ENCODE results near the gene DMRT1.

DMRT1 gene

GRCh38 chr9:1005043-1005667, 163.7 kb downstream of the DMRT1 start:
- DNase-seq = peak; percentile 31

- no peak for DNase-seq
Measured at GRCh38 chr9:1007312-1007711, 165.8 kb downstream of the DMRT1 start.

GRCh38 chr9:1008216-1008615, 166.7 kb downstream of the DMRT1 start:
- no peak for DNase-seq

GRCh38 chr9:1009101-1009707, 167.7 kb downstream of the DMRT1 start:
- DNase-seq = peak; percentile 41

GRCh38 chr9:1013021-1013420, 171.5 kb downstream of the DMRT1 start:
- no peak for DNase-seq

- no peak for DNase-seq
Measured at GRCh38 chr9:1014225-1014624, 172.7 kb downstream of the DMRT1 start.

GRCh38 chr9:1014640-1015039, 173.1 kb downstream of the DMRT1 start:
- no peak for DNase-seq

- DNase-seq = no peak
Measured at GRCh38 chr9:1018121-1018520, 176.6 kb downstream of the DMRT1 start.
